ENCODE measurements around the gene LDAH. TPM values are rescaled to one million over a fixed set of nuclear protein-coding genes. Genes with fewer than 3 reads are reported as not detected.

Gene LDAH
- total and polyA plus RNA-seq, 2 donors (not counting 1 experiment from before 2014, with no cell fraction given): 9.0 to 31.3 TPM

DNA sequence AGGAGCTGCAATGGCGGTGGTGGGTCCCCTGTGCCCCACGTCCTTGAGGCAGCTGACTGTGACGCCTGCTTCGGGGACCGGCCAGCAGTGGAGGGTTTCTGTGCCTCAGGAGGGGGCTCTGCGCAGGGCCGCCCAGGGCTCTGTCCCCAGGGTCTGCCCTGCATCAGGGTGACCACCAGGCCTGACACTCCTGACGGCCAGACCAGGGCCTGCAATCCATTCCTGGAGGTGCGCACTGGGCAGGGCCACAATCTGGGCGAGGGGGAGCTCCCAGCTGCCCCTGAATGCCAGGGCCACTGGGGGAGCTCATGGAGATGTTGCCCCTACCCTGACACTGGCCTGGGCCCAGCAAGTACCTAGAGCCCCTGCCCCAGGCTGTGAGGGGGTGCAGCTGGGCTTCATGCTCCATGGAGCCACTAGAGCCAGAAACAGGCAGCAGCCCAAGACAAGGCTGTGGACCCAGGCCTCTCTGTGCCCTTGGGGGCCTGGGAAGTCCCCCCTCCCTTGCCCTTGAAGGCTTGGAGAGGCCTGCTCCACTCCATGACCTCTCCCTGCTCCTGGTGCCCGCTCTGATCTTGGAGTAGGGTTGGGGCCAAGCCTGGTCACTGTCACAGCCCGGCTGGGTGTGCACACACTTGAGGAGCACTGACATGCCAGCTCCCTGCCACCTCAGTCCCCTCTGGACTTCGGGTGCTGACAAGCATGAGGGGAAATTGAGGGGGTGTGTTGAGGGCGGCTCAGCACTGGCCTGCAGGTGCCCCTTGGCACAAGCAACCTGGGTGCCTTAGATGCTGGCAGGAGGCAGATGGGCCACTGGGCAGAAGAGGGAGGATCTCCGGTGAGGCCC lies 55.9 kb downstream of the LDAH start:
- H3K4me3 Mint-ChIP-seq: no peak overlapping the region
- no peaks in the 10 kb centered on the region for H3K9me3 Mint-ChIP-seq (ENCODE audit: insufficient read depth)
- Histone ChIP-seq H3K27ac (ENCODE audit: low read length in 2 of 2) (no peak overlapping the region), H3K79me2 (ENCODE audit: control insufficient read depth, insufficient read depth, low read length) (no peaks in the 10 kb centered on the region), H3K4me3 (ENCODE audit: control extremely low read depth in 1 of 5, extremely low read depth in 1 of 5, insufficient read depth in 1 of 5, low read depth in 2 of 5, low read length in 4 of 5) (no peak overlapping the region), H2AFZ (ENCODE audit: insufficient read depth, low read depth, low read length, poor library complexity, severe bottlenecking) (no peak overlapping the region), H3K4me1 (ENCODE audit: control insufficient read depth in 2 of 2, insufficient read depth in 2 of 2, low read length in 2 of 2) (peaks cover 7 to 8% of the 10 kb centered on the region in 2 donors), H3K27me3 (replicated peaks in 1 of 4; ENCODE audit: control extremely low read depth in 1 of 4, control insufficient read depth in 3 of 4, insufficient read depth in 4 of 4, low read length in 3 of 4) (no peaks in the 10 kb centered on the region), H4K20me1 (ENCODE audit: control insufficient read depth, insufficient read depth, low read length, poor library complexity, severe bottlenecking) (no peaks in the 10 kb centered on the region), H3K9ac (ENCODE audit: low read length) (no peak overlapping the region), H3K4me2 (replicated peaks; ENCODE audit: low read depth, low read length, poor library complexity, severe bottlenecking) (no peak overlapping the region), H3K9me3 (ENCODE audit: control extremely low read depth in 1 of 3, control insufficient read depth in 2 of 3, insufficient read depth in 1 of 3, low read length in 2 of 3) (peaks cover 0 to 20% (median 5%) of the 10 kb centered on the region in 3 donors), H3K36me3 (replicated peaks in 1 of 2; ENCODE audit: control extremely low read depth in 1 of 2, control insufficient read depth in 1 of 2, extremely low read depth in 1 of 2, insufficient read depth in 2 of 2, low read length in 1 of 2) (peaks cover 2 to 19% of the 10 kb centered on the region in 2 experiments)
- peaks cover 24% of the 10 kb centered on the region for H3K4me1 Mint-ChIP-seq
- CTCF ChIA-PET: no interaction called here
- no peak for TF ChIP-seq EZH2 (IDR thresholded peaks at IDR 0.05; ENCODE audit: borderline replicate concordance, insufficient read depth, low read depth, low read length, poor library complexity, severe bottlenecking)
- TF ChIP-seq, protein P1, sequence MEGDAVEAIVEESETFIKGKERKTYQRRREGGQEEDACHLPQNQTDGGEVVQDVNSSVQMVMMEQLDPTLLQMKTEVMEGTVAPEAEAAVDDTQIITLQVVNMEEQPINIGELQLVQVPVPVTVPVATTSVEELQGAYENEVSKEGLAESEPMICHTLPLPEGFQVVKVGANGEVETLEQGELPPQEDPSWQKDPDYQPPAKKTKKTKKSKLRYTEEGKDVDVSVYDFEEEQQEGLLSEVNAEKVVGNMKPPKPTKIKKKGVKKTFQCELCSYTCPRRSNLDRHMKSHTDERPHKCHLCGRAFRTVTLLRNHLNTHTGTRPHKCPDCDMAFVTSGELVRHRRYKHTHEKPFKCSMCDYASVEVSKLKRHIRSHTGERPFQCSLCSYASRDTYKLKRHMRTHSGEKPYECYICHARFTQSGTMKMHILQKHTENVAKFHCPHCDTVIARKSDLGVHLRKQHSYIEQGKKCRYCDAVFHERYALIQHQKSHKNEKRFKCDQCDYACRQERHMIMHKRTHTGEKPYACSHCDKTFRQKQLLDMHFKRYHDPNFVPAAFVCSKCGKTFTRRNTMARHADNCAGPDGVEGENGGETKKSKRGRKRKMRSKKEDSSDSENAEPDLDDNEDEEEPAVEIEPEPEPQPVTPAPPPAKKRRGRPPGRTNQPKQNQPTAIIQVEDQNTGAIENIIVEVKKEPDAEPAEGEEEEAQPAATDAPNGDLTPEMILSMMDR (IDR thresholded peaks at IDR 0.05): no peak
- no peak for DNase-seq
- H3K27ac Mint-ChIP-seq: no peak overlapping the region
- intact Hi-C loops (cut with micrococcal nuclease): no loop called here
- H3K27me3 Mint-ChIP-seq: no peaks in the 10 kb centered on the region
- ATAC-seq (ENCODE audit: low read depth): no peak
- WGBS (ENCODE audit: insufficient coverage): 95% methylated on average over 15 of the region's 15 CpGs
- POLR2A ChIA-PET: no interaction called here

DNA sequence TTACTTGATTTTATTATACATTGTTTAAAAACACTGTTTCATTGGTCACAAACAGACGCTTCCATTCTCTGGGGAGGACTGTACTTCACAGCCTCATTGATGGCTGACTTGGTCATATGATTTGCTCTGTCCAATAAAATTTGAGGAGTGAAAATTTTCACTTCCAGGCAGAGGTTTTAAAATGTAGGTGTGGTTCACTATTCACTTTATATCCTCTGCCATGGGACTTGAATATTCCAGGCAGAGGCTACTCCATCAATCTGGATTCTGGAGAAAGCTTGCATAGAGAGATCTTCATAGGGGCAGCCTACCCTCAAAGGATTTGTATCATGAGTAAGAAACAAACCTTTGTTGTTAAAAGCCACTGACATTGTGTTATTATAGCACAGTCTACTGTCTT lies 56.7 kb downstream of the LDAH start:
- CTCF ChIA-PET: interaction anchor here (1.0 kb wide), 1 partner anchor 15 kb away, joined by 3 read pairs; no protein-coding TSS in a partner anchor
- H3K79me2 ChIP-seq (ENCODE audit: control insufficient read depth, insufficient read depth, low read length): no peaks in the 10 kb centered on the region
- peaks cover 7 to 8% of the 10 kb centered on the region in 2 donors for H3K4me1 ChIP-seq (ENCODE audit: control insufficient read depth in 2 of 2, insufficient read depth in 2 of 2, low read length in 2 of 2)
- Mint-ChIP-seq H3K4me3 (no peak overlapping the region), H3K9me3 (ENCODE audit: insufficient read depth) (no peaks in the 10 kb centered on the region), H3K27me3 (no peaks in the 10 kb centered on the region), H3K27ac (no peak overlapping the region), H3K4me1 (peaks cover 24% of the 10 kb centered on the region)
- H3K36me3 ChIP-seq (replicated peaks in 1 of 2; ENCODE audit: control extremely low read depth in 1 of 2, control insufficient read depth in 1 of 2, extremely low read depth in 1 of 2, insufficient read depth in 2 of 2, low read length in 1 of 2): peaks cover 2 to 19% of the 10 kb centered on the region in 2 experiments
- no peak overlapping the region for H3K4me3 ChIP-seq (ENCODE audit: control extremely low read depth in 1 of 5, extremely low read depth in 1 of 5, insufficient read depth in 1 of 5, low read depth in 2 of 5, low read length in 4 of 5)
- TF ChIP-seq EZH2 (IDR thresholded peaks at IDR 0.05; ENCODE audit: borderline replicate concordance, insufficient read depth, low read depth, low read length, poor library complexity, severe bottlenecking): no peak
- TF ChIP-seq, protein P1 (IDR thresholded peaks at IDR 0.05): no peak
- WGBS (ENCODE audit: insufficient coverage): no CpG with 5 or more reads among the region's 1 CpG
- POLR2A ChIA-PET: no interaction called here
- no peak overlapping the region for H3K27ac ChIP-seq (ENCODE audit: low read length in 2 of 2)
- ATAC-seq (ENCODE audit: low read depth): no peak
- no peak overlapping the region for H3K4me2 ChIP-seq (replicated peaks; ENCODE audit: low read depth, low read length, poor library complexity, severe bottlenecking)
- H3K9me3 ChIP-seq (ENCODE audit: control extremely low read depth in 1 of 3, control insufficient read depth in 2 of 3, insufficient read depth in 1 of 3, low read length in 2 of 3): peaks cover 0 to 20% (median 5%) of the 10 kb centered on the region in 3 donors
- H4K20me1 ChIP-seq (ENCODE audit: control insufficient read depth, insufficient read depth, low read length, poor library complexity, severe bottlenecking): no peaks in the 10 kb centered on the region
- H2AFZ ChIP-seq (ENCODE audit: insufficient read depth, low read depth, low read length, poor library complexity, severe bottlenecking): no peak overlapping the region
- no peak overlapping the region for H3K9ac ChIP-seq (ENCODE audit: low read length)
- intact Hi-C loops (cut with micrococcal nuclease): no loop called here
- H3K27me3 ChIP-seq (replicated peaks in 1 of 4; ENCODE audit: control extremely low read depth in 1 of 4, control insufficient read depth in 3 of 4, insufficient read depth in 4 of 4, low read length in 3 of 4): no peaks in the 10 kb centered on the region
- DNase-seq: no peak
